ENCODE results near the gene DPY30.
"Not testable (repeated sequence)": the region's sequence is repeated elsewhere in the genome, so short reads cannot be mapped to it uniquely, and the experiment has no call there.

DPY30 gene

GRCh38 chr2:32034198-32034887, 5.3 kb downstream of the DPY30 start:
- not testable (repeated sequence) for H3K27ac Mint-ChIP-seq; H3K9me3 Mint-ChIP-seq; H3K4me3 Mint-ChIP-seq; H3K27me3 Mint-ChIP-seq (ENCODE audit: low read depth)
- Mint-ChIP-seq H3K4me1 (ENCODE audit: low read depth) (peaks cover 18% of the 10 kb centered on the region), H3K36me3 (ENCODE audit: low read depth) (peaks cover 12% of the 10 kb centered on the region)

GRCh38 chr2:32018789-32019482, 20.7 kb downstream of the DPY30 start:
- not testable (repeated sequence) for H3K4me1 Mint-ChIP-seq (ENCODE audit: low read depth); H3K4me3 Mint-ChIP-seq; H3K36me3 Mint-ChIP-seq (ENCODE audit: low read depth); H3K9me3 Mint-ChIP-seq; H3K27ac Mint-ChIP-seq; H3K27me3 Mint-ChIP-seq (ENCODE audit: low read depth)

- peaks cover 6% of the 10 kb centered on the region for H3K36me3 Mint-ChIP-seq (ENCODE audit: low read depth)
- no peaks in the 10 kb centered on the region for H3K27me3 Mint-ChIP-seq (ENCODE audit: low read depth)
- no peaks in the 10 kb centered on the region for H3K9me3 Mint-ChIP-seq
- H3K4me3 Mint-ChIP-seq = no peak overlapping the region
- peaks cover 24% of the 10 kb centered on the region for H3K4me1 Mint-ChIP-seq (ENCODE audit: low read depth)
- peak overlapping the region; percentile 18 for H3K27ac Mint-ChIP-seq
Observed at GRCh38 chr2:32012872-32013271, 26.7 kb downstream of the DPY30 start.

DNA sequence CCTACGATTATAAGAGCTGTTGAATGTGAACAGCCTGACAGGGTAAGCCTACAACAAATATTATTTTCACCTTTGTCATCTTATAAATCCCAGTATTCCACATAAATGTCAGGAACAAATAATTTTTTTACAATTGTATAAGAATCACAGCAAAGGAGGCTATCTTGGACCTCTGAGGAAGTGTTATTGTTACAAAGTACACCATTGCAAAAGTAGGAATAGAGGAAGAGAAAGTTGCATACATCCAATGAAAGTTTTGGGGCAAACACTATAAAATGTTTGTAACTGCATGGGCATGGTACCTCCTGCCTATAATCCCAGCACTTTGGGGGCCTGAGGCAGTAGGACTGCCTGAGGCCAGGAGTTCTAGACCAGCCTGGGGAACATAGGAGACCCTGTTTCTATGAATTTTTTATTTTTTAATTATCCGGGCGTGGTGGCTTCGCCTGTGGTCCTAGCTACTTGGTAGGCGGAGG, 28.1 kb downstream of the DPY30 start:
- Mint-ChIP-seq H3K27me3 (ENCODE audit: low read depth) (no peaks in the 10 kb centered on the region), H3K27ac (peak overlapping the region; percentile 99), H3K36me3 (ENCODE audit: low read depth) (peaks cover 9% of the 10 kb centered on the region), H3K4me1 (ENCODE audit: low read depth) (peaks cover 31% of the 10 kb centered on the region), H3K9me3 (no peaks in the 10 kb centered on the region), H3K4me3 (peak overlapping the region; percentile 93)

GRCh38 chr2:32010670-32011484, 28.7 kb downstream of the DPY30 start, which contains the start of gene MEMO1:
Gene MEMO1 (minus strand): TSS chr2:32011008. CDS start chr2:32010247, 761 bp downstream.
- Mint-ChIP-seq H3K4me3 (peak within 1 kb of the TSS; percentile 93), H3K27me3 (ENCODE audit: low read depth) (no peaks in the 10 kb centered on the region), H3K36me3 (ENCODE audit: low read depth) (peaks cover 9% of the 10 kb centered on the region), H3K27ac (peak within 1 kb of the TSS; percentile 99), H3K9me3 (no peaks in the 10 kb centered on the region), H3K4me1 (ENCODE audit: low read depth) (peaks cover 34% of the 10 kb centered on the region)

GRCh38 chr2:32010280-32010669, 29.3 kb downstream of the DPY30 start:
- not testable (repeated sequence) for H3K4me3 Mint-ChIP-seq; H3K36me3 Mint-ChIP-seq (ENCODE audit: low read depth); H3K9me3 Mint-ChIP-seq; H3K27me3 Mint-ChIP-seq (ENCODE audit: low read depth)
- Mint-ChIP-seq H3K27ac (peak overlapping the region; percentile 49), H3K4me1 (ENCODE audit: low read depth) (peaks cover 40% of the 10 kb centered on the region)

DNA sequence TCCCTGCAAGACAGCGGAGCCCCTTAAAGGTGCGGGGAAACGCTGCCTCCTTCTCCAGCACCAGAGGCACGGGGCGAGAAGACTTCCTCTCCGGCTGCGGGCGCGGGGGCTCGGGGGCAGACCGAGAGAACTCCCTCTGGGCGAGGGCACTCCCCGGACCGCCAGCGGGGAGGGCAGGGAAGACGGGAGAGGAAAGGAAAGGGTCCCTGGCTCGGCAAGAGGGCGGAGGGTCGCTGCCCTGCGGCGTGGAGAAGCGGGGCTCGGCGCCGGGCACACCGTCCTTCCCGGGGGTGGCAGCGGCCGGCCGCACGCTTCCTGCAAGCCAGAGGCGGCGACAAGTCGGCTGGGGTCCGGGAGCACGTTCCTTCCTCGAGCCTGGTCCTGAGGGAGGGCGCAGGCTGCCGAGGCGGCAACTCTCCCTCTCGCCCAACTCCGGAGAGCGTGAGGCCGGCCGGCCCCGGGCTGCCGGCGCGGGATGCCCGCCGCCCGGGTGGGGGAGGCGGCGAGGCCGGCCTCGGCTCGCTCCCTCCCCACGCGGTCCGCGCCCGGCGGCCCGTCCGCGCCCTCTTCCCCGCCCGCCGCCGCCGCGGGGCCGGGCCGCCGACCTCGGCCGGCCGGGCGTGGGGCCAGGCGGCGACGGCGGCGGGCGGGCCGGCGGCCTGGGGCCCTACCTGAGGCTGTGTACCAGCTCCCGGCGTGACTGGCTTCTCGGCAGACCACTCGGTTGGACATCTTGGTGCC, 29.9 kb downstream of the DPY30 start:
- peak overlapping the region; percentile 83 for H3K27ac Mint-ChIP-seq
- H3K4me1 Mint-ChIP-seq (ENCODE audit: low read depth) = peaks cover 46% of the 10 kb centered on the region

DNA sequence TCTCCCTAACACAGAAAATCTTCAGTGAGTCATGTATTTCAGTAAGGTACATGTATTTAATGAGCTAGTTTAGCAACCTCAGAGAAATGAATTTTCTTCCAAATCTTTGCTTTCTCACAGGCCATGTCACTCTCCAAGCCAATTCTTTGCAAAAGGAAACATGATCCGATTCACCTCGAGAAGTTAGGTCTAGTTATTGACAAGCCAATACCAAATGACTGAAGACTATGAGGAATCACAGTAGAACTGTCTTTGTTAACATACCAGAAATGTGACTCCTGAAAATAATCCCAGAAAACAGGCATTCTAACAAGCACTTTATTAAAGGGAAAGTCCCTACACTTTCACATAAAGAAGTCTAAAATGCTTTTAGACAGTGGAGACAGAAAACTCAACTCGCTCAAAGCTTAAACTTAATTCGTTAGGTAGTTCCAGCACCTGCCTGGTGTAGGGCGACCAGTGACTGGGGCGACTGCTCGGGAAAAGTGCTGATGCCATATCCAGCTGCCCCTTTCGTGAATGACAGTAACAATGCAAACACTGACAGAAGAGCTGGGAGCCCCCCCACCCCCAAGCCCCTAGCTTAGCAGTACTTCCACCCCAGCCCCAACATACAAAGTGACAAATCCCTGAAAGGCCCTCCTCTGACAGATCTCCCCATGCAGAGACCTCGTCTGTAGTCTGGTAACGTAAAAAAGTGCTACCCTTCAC, 30.6 kb downstream of the DPY30 start:
- H3K36me3 Mint-ChIP-seq (ENCODE audit: low read depth) = peaks cover 9% of the 10 kb centered on the region
- H3K27me3 Mint-ChIP-seq (ENCODE audit: low read depth) = no peaks in the 10 kb centered on the region
- no peaks in the 10 kb centered on the region for H3K9me3 Mint-ChIP-seq
- H3K4me3 Mint-ChIP-seq = peak overlapping the region; percentile 96
- peak overlapping the region; percentile 83 for H3K27ac Mint-ChIP-seq
- peaks cover 50% of the 10 kb centered on the region for H3K4me1 Mint-ChIP-seq (ENCODE audit: low read depth)

More for the DNA sequence above, 29.9 kb downstream of the DPY30 start:
- Mint-ChIP-seq H3K27me3 (ENCODE audit: low read depth) (no peaks in the 10 kb centered on the region), H3K36me3 (ENCODE audit: low read depth) (peaks cover 9% of the 10 kb centered on the region), H3K4me3 (peak overlapping the region; percentile 96), H3K9me3 (no peaks in the 10 kb centered on the region)

DNA sequence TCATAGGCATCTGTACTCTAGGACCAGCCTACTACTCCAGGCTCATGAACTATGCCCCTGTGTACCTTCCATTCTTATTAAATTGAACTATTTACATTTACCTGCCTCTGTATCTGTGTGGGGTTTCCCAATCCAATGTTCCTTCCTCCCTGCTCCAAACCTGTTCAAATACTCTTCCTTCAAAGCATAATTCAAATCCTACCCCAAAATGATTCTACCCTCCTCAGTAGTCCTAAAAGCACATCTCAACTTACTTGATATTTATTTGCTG, 32.5 kb downstream of the DPY30 start:
- Mint-ChIP-seq H3K27me3 (ENCODE audit: low read depth) (no peaks in the 10 kb centered on the region), H3K36me3 (ENCODE audit: low read depth) (peaks cover 9% of the 10 kb centered on the region), H3K4me3 (no peak overlapping the region), H3K9me3 (no peaks in the 10 kb centered on the region), H3K27ac (no peak overlapping the region), H3K4me1 (ENCODE audit: low read depth) (peaks cover 52% of the 10 kb centered on the region)

DNA sequence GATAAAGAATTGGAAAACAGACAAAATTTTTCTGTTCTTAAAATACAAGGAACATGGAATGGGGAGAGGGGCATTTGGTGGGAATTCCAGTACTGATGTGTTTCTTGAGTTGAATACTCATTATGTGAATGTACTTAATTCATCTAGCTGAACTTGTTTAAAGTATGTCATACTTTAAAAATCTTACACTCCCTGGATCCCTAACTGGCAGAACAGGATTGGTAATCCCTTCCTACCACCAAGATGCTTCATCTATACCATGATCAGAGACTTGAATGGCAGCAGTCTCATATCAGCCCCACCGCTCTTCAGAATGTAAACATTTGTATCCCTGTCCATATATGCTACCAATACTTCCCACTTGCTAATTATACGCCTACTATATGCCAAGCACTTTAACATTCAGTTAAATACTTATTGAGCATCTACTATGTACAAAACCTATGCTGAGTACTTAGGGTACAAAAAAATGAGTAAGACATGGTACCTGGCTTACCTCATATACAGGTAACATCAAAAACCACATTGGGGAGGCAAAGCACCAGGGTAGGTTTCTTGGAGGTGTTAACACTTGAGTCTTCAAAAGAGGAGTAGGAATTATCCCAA, 34.1 kb downstream of the DPY30 start:
- no peak overlapping the region for H3K27ac Mint-ChIP-seq

DNA sequence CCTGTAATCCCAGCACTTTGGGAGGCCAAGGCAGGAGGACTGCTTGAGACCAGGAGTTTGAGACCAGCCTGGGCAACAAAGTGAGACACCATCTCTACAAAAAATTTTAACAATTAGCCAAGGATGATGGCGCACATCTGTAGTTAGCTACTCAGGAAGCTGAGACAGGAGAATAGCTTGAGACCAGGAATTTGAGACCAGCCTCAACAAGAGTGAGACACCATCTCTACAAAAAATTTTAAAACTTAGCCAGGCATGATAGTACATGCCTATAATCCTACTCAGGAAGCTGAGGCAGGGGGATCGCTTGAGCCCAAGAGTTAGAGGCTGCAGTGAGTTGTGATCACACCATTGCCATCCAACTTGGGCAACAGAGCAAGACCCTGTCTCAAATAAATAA, 35.8 kb downstream of the DPY30 start:
- Mint-ChIP-seq H3K4me1 (ENCODE audit: low read depth) (peaks cover 44% of the 10 kb centered on the region), H3K4me3 (no peak overlapping the region), H3K36me3 (ENCODE audit: low read depth) (peaks cover 9% of the 10 kb centered on the region), H3K27ac (no peak overlapping the region), H3K27me3 (ENCODE audit: low read depth) (no peaks in the 10 kb centered on the region), H3K9me3 (no peaks in the 10 kb centered on the region)

More for the DNA sequence above, 34.1 kb downstream of the DPY30 start:
- Mint-ChIP-seq H3K4me1 (ENCODE audit: low read depth) (peaks cover 42% of the 10 kb centered on the region), H3K9me3 (no peaks in the 10 kb centered on the region), H3K27me3 (ENCODE audit: low read depth) (no peaks in the 10 kb centered on the region), H3K4me3 (no peak overlapping the region), H3K36me3 (ENCODE audit: low read depth) (peaks cover 9% of the 10 kb centered on the region)

GRCh38 chr2:32002406-32002805, 37.2 kb downstream of the DPY30 start:
- Mint-ChIP-seq H3K9me3 (no peaks in the 10 kb centered on the region), H3K36me3 (ENCODE audit: low read depth) (peaks cover 10% of the 10 kb centered on the region), H3K4me1 (ENCODE audit: low read depth) (peaks cover 44% of the 10 kb centered on the region), H3K4me3 (no peak overlapping the region), H3K27ac (no peak overlapping the region), H3K27me3 (ENCODE audit: low read depth) (no peaks in the 10 kb centered on the region)

- Mint-ChIP-seq H3K36me3 (ENCODE audit: low read depth) (peaks cover 4% of the 10 kb centered on the region), H3K4me3 (no peak overlapping the region), H3K27ac (no peak overlapping the region), H3K27me3 (ENCODE audit: low read depth) (no peaks in the 10 kb centered on the region), H3K9me3 (no peaks in the 10 kb centered on the region), H3K4me1 (ENCODE audit: low read depth) (peaks cover 33% of the 10 kb centered on the region)
Observed at GRCh38 chr2:31999438-31999837, 40.2 kb downstream of the DPY30 start.

Measured in T-helper 1 cell treated with Interleukin-12 subunit alpha and Interleukin-12 subunit beta and Interleukin-4 antibody, amounts not matched to agents 30 μg/mL and 1 μg/mL, for 36 hours (primary cell).